ENCODE data around the gene ICE2.

The ICE2 gene

GRCh38 chr15:60509470-60509869 lies 30.5 kb upstream of the ICE2 start:
- Histone ChIP-seq H3K27ac (no peak overlapping the region), H3K4me1 (ENCODE audit: control insufficient read depth in 1 of 2, insufficient read depth in 1 of 2, low read depth in 1 of 2, low read length in 1 of 2) (no peaks in the 10 kb centered on the region), H3K36me3 (no peaks in the 10 kb centered on the region), H3K4me3 (ENCODE audit: low read depth in 1 of 2, low read length in 1 of 2) (no peak overlapping the region), H3K27me3 (no peaks in the 10 kb centered on the region), H3K9me3 (no peaks in the 10 kb centered on the region)
- TF ChIP-seq, protein P1, sequence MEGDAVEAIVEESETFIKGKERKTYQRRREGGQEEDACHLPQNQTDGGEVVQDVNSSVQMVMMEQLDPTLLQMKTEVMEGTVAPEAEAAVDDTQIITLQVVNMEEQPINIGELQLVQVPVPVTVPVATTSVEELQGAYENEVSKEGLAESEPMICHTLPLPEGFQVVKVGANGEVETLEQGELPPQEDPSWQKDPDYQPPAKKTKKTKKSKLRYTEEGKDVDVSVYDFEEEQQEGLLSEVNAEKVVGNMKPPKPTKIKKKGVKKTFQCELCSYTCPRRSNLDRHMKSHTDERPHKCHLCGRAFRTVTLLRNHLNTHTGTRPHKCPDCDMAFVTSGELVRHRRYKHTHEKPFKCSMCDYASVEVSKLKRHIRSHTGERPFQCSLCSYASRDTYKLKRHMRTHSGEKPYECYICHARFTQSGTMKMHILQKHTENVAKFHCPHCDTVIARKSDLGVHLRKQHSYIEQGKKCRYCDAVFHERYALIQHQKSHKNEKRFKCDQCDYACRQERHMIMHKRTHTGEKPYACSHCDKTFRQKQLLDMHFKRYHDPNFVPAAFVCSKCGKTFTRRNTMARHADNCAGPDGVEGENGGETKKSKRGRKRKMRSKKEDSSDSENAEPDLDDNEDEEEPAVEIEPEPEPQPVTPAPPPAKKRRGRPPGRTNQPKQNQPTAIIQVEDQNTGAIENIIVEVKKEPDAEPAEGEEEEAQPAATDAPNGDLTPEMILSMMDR (IDR thresholded peaks at IDR 0.05): no peak

DNA sequence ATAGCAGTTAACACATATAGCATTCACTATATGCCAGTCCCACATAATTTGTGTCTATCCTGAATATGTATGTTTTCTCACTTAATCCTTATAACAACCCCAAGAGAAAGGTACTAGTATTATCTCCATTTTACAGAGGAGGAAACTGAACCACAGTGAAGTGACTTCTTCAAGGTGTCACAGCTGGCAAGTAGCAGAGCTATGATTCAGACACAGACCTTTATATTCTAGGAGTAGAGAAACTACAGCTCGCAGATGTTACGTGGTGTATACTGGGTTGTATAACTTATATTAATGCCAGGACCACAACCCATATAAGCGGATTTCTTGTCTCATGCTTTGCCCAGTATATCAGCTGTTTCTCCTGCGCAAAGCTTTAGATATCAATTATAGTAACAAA lies 29.5 kb upstream of the ICE2 start:
- H3K27ac ChIP-seq: no peak overlapping the region
- H3K4me1 ChIP-seq (ENCODE audit: control insufficient read depth in 1 of 2, insufficient read depth in 1 of 2, low read depth in 1 of 2, low read length in 1 of 2): no peaks in the 10 kb centered on the region
- H3K27me3 ChIP-seq: no peaks in the 10 kb centered on the region
- no peak overlapping the region for H3K4me3 ChIP-seq (ENCODE audit: low read depth in 1 of 2, low read length in 1 of 2)
- H3K9me3 ChIP-seq: no peaks in the 10 kb centered on the region
- TF ChIP-seq, protein P1 (IDR thresholded peaks at IDR 0.05): no peak
- H3K36me3 ChIP-seq: no peaks in the 10 kb centered on the region

DNA sequence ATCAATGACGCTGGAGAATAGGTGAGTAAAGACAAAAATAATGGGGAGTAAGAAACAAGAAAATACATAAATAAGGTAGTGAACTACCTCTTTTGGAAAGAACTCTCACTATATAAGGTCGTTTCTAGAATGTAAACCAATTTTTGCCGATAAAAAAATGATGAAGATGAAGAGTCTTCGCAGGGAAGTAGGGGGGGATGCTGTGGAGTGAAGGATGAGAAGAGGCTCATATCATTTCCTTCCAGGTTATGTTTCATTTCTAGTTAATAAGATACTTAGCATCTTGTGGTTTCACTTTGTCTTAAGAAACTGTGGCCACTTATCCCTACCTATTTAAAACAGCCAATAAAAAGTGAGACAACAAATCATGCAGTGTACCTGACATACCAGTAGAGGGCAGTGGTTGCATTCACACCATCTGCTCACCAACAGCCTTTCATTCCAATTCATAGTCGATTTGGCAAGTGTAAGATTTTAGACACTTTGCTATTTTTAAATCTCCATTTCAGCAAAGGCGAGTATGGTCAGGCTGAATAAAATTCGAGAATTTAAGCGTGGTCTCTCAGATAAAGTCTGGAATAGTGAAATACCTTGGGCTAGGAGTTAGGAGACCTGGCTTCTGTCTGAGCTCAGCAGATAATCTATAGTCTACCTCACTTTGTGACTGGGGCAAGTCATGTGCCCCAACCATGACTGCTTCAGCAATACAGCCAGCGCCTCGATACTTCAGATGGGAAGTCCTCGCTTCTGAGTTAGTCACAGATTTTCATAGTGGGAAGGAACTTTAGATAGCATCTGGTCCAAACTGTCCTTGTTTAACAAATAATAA lies 28.9 kb upstream of the ICE2 start:
- H3K27ac ChIP-seq: no peak overlapping the region
- no peaks in the 10 kb centered on the region for H3K4me1 ChIP-seq (ENCODE audit: control insufficient read depth in 1 of 2, insufficient read depth in 1 of 2, low read depth in 1 of 2, low read length in 1 of 2)
- H3K4me3 ChIP-seq (ENCODE audit: low read depth in 1 of 2, low read length in 1 of 2): no peak overlapping the region
- no peaks in the 10 kb centered on the region for H3K27me3 ChIP-seq
- no peaks in the 10 kb centered on the region for H3K9me3 ChIP-seq
- no peaks in the 10 kb centered on the region for H3K36me3 ChIP-seq
- TF ChIP-seq, protein P1 (IDR thresholded peaks at IDR 0.05): peak; percentile 73

DNA sequence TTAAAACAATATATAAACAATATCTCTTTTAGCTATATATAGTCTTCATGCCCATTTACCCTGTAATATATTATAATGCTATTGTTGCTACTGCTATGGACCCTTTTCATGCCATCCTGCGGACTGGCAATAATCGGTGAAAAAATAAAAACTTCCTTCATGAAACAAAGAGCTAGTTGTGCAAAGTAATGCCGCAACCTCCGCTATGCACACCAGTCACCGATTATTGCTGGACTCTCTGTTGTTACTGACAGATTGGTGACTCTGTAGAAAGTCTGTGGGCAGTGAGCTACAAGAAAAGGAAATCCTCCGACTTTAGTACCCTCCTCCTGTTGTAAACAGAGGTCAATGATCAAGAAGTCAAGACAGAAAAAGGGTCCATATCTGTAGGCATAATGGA lies 17.9 kb upstream of the ICE2 start:
- H3K36me3 ChIP-seq: no peaks in the 10 kb centered on the region
- H3K4me3 ChIP-seq (ENCODE audit: low read depth in 1 of 2, low read length in 1 of 2): no peak overlapping the region
- H3K9me3 ChIP-seq: no peaks in the 10 kb centered on the region
- H3K4me1 ChIP-seq (ENCODE audit: control insufficient read depth in 1 of 2, insufficient read depth in 1 of 2, low read depth in 1 of 2, low read length in 1 of 2): no peaks in the 10 kb centered on the region
- no peaks in the 10 kb centered on the region for H3K27me3 ChIP-seq
- TF ChIP-seq, protein P1 (IDR thresholded peaks at IDR 0.05): no peak
- H3K27ac ChIP-seq: no peak overlapping the region

- H3K27me3 ChIP-seq: no peaks in the 10 kb centered on the region
- H3K36me3 ChIP-seq: no peaks in the 10 kb centered on the region
- no peak overlapping the region for H3K4me3 ChIP-seq (ENCODE audit: low read depth in 1 of 2, low read length in 1 of 2)
- no peaks in the 10 kb centered on the region for H3K9me3 ChIP-seq
- no peak overlapping the region for H3K27ac ChIP-seq
- no peaks in the 10 kb centered on the region for H3K4me1 ChIP-seq (ENCODE audit: control insufficient read depth in 1 of 2, insufficient read depth in 1 of 2, low read depth in 1 of 2, low read length in 1 of 2)
- TF ChIP-seq, protein P1 (IDR thresholded peaks at IDR 0.05): no peak
These were observed 15.2 kb upstream of the ICE2 start for GRCh38 chr15:60494108-60494507.
